Measurements from ENCODE around the gene PASK.

PASK gene

DNA sequence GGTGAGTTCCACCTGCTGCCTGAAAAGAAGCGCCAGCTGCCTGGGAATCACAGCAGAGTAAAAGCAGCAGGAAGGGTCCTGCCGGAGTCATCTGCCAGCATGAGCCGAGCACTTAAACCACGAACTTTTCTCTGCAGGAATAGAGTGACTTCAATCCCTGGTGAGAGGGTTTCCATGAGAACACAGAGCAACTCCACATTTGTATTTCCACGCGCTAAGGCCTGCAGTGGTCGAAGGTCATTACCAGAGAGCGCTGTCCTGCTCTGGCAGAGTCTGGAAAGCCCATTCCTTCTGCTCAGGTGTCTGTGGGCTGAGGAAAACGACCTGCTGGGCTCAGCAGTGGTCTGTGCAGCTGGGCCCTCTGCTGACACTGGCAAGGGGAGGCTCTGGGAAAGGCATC, 6.7 kb downstream of the PASK start:
- Mint-ChIP-seq H3K27ac (no peak overlapping the region), H3K4me1 (ENCODE audit: low read depth) (peaks cover 6% of the 10 kb centered on the region), H3K4me3 (no peak overlapping the region), H3K36me3 (peaks cover 7% of the 10 kb centered on the region), H3K27me3 (no peaks in the 10 kb centered on the region), H3K9me3 (ENCODE audit: low read depth) (no peaks in the 10 kb centered on the region)

- H3K4me1 Mint-ChIP-seq (ENCODE audit: low read depth): peaks cover 5% of the 10 kb centered on the region
- H3K27ac Mint-ChIP-seq: no peak overlapping the region
These were observed 7.2 kb downstream of the PASK start for GRCh38 chr2:241142063-241142462.

GRCh38 chr2:241141214-241141770, 8.0 kb downstream of the PASK start:
- Mint-ChIP-seq H3K27ac (no peak overlapping the region), H3K36me3 (peaks cover 7% of the 10 kb centered on the region), H3K27me3 (no peaks in the 10 kb centered on the region), H3K9me3 (ENCODE audit: low read depth) (no peaks in the 10 kb centered on the region), H3K4me1 (ENCODE audit: low read depth) (peaks cover under 1% of the 10 kb centered on the region), H3K4me3 (no peak overlapping the region)

More at GRCh38 chr2:241142063-241142462, 7.2 kb downstream of the PASK start:
- H3K4me3 Mint-ChIP-seq: no peak overlapping the region
- H3K9me3 Mint-ChIP-seq (ENCODE audit: low read depth): no peaks in the 10 kb centered on the region
- no peaks in the 10 kb centered on the region for H3K27me3 Mint-ChIP-seq
- peaks cover 7% of the 10 kb centered on the region for H3K36me3 Mint-ChIP-seq

GRCh38 chr2:241140445-241140840, 8.8 kb downstream of the PASK start:
- no peak overlapping the region for H3K27ac Mint-ChIP-seq
- H3K27me3 Mint-ChIP-seq: no peaks in the 10 kb centered on the region
- H3K36me3 Mint-ChIP-seq: peaks cover 7% of the 10 kb centered on the region
- H3K4me1 Mint-ChIP-seq (ENCODE audit: low read depth): no peaks in the 10 kb centered on the region
- no peak overlapping the region for H3K4me3 Mint-ChIP-seq
- no peaks in the 10 kb centered on the region for H3K9me3 Mint-ChIP-seq (ENCODE audit: low read depth)

- Mint-ChIP-seq H3K27me3 (no peaks in the 10 kb centered on the region), H3K4me3 (no peak overlapping the region), H3K36me3 (peaks cover 7% of the 10 kb centered on the region), H3K27ac (no peak overlapping the region), H3K9me3 (ENCODE audit: low read depth) (no peaks in the 10 kb centered on the region), H3K4me1 (ENCODE audit: low read depth) (no peaks in the 10 kb centered on the region)
These were observed 9.5 kb downstream of the PASK start for GRCh38 chr2:241139531-241140444.

GRCh38 chr2:241138471-241138870, 10.8 kb downstream of the PASK start:
- peaks cover 7% of the 10 kb centered on the region for H3K36me3 Mint-ChIP-seq

GRCh38 chr2:241137276-241138190, 11.7 kb downstream of the PASK start:
- H3K4me3 Mint-ChIP-seq: no peak overlapping the region
- peaks cover under 1% of the 10 kb centered on the region for H3K4me1 Mint-ChIP-seq (ENCODE audit: low read depth)
- H3K27ac Mint-ChIP-seq: no peak overlapping the region
- no peaks in the 10 kb centered on the region for H3K9me3 Mint-ChIP-seq (ENCODE audit: low read depth)
- no peaks in the 10 kb centered on the region for H3K27me3 Mint-ChIP-seq
- H3K36me3 Mint-ChIP-seq: peaks cover 11% of the 10 kb centered on the region

More at GRCh38 chr2:241138471-241138870, 10.8 kb downstream of the PASK start:
- Mint-ChIP-seq H3K27ac (no peak overlapping the region), H3K27me3 (no peaks in the 10 kb centered on the region), H3K4me1 (ENCODE audit: low read depth) (no peaks in the 10 kb centered on the region), H3K9me3 (ENCODE audit: low read depth) (no peaks in the 10 kb centered on the region), H3K4me3 (no peak overlapping the region)

DNA sequence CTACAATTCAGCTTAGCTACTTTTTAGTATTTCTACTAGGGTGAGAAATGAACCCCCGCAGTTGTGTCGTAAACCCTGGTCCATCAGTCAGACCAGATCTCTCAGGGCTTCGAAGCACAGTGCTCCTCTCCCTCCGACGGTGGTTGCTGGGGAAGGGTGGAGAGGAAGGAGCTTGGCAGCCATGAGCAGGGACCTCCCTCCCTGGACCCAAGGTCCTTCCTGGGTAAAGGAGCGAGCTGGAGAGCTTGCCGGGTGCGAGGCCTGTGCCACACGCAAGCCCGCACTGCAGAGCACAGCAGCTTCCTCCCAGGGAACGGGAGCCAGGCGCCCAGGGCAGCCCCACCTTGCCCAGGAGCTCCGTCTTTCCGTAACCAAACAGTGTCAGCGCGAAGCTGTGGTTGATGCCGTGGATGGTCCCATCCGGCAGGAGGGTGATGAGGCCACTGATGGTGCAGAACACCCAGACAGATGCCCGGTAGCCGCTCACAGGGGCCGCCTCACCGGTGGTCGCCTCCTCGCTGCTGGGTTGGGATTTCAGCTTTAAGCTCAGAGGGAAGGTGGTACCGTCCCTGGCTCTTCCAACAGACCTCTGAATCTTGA, 12.5 kb downstream of the PASK start:
- H3K27ac Mint-ChIP-seq: no peak overlapping the region
- H3K27me3 Mint-ChIP-seq: no peaks in the 10 kb centered on the region
- peaks cover 12% of the 10 kb centered on the region for H3K36me3 Mint-ChIP-seq
- peaks cover 1% of the 10 kb centered on the region for H3K4me1 Mint-ChIP-seq (ENCODE audit: low read depth)
- H3K4me3 Mint-ChIP-seq: no peak overlapping the region
- no peaks in the 10 kb centered on the region for H3K9me3 Mint-ChIP-seq (ENCODE audit: low read depth)

DNA sequence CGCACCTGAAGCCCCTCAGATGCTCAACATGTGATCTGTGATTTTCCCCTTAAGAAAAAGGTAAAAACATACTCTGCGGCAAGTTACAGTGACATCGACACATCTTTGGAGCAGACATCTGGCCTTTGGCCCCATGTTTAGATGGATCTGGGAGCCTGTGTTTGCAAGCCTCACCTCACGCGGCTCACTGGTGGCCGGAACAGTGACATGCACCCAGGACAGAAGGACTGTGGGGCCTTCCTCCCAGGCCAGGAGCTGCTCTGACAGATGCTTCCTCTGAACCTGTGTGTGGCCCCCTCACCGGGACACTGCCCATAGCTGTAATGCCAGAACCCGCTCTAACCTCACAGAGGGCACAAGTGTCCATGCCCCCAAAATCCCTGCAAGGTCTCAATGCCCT, 13.1 kb downstream of the PASK start:
- Mint-ChIP-seq H3K27me3 (no peaks in the 10 kb centered on the region), H3K4me1 (ENCODE audit: low read depth) (peaks cover 1% of the 10 kb centered on the region), H3K9me3 (ENCODE audit: low read depth) (no peaks in the 10 kb centered on the region), H3K27ac (no peak overlapping the region), H3K4me3 (no peak overlapping the region), H3K36me3 (peaks cover 9% of the 10 kb centered on the region)

GRCh38 chr2:241135737-241136136, 13.5 kb downstream of the PASK start:
- Mint-ChIP-seq H3K36me3 (peaks cover 10% of the 10 kb centered on the region), H3K4me3 (no peak overlapping the region)

GRCh38 chr2:241134711-241135110, 14.6 kb downstream of the PASK start:
- Mint-ChIP-seq H3K36me3 (peaks cover 13% of the 10 kb centered on the region), H3K4me1 (ENCODE audit: low read depth) (peaks cover 1% of the 10 kb centered on the region), H3K27me3 (no peaks in the 10 kb centered on the region), H3K4me3 (no peak overlapping the region), H3K27ac (no peak overlapping the region), H3K9me3 (ENCODE audit: low read depth) (no peaks in the 10 kb centered on the region)

More at GRCh38 chr2:241135737-241136136, 13.5 kb downstream of the PASK start:
- Mint-ChIP-seq H3K27ac (no peak overlapping the region), H3K9me3 (ENCODE audit: low read depth) (no peaks in the 10 kb centered on the region), H3K4me1 (ENCODE audit: low read depth) (peaks cover 1% of the 10 kb centered on the region), H3K27me3 (no peaks in the 10 kb centered on the region)

GRCh38 chr2:241133436-241133820, 15.8 kb downstream of the PASK start:
- Mint-ChIP-seq H3K4me1 (ENCODE audit: low read depth) (peaks cover 1% of the 10 kb centered on the region), H3K27me3 (no peaks in the 10 kb centered on the region), H3K36me3 (peaks cover 13% of the 10 kb centered on the region), H3K4me3 (no peak overlapping the region), H3K9me3 (ENCODE audit: low read depth) (no peaks in the 10 kb centered on the region), H3K27ac (no peak overlapping the region)

- H3K36me3 Mint-ChIP-seq: peaks cover 12% of the 10 kb centered on the region
- H3K9me3 Mint-ChIP-seq (ENCODE audit: low read depth): no peaks in the 10 kb centered on the region
- no peak overlapping the region for H3K27ac Mint-ChIP-seq
- no peaks in the 10 kb centered on the region for H3K27me3 Mint-ChIP-seq
- H3K4me1 Mint-ChIP-seq (ENCODE audit: low read depth): peaks cover 7% of the 10 kb centered on the region
- no peak overlapping the region for H3K4me3 Mint-ChIP-seq
These were observed 16.5 kb downstream of the PASK start for GRCh38 chr2:241132538-241133435.

DNA sequence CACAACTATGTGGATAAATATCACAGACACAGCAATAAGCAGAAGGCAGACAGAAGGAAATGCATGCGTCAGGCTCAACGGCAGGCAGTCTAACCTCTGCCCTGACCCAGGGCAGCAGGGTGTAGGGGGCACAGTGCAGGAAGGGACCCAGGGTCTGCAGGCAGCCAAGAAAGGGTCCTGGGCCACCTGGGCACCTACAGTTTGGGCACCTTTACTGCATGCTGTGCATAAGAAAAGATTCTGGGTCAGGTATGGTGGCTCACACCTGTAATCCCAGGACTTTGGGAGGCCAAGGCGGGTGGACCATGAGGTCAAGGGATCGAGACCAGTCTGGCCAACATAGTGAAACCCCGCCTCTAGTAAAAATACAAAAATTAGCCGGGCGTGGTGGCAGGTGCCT, 17.7 kb downstream of the PASK start:
- no peaks in the 10 kb centered on the region for H3K27me3 Mint-ChIP-seq
- H3K27ac Mint-ChIP-seq: no peak overlapping the region
- H3K4me1 Mint-ChIP-seq (ENCODE audit: low read depth): peaks cover 13% of the 10 kb centered on the region
- H3K4me3 Mint-ChIP-seq: no peak overlapping the region
- peaks cover 11% of the 10 kb centered on the region for H3K36me3 Mint-ChIP-seq
- H3K9me3 Mint-ChIP-seq (ENCODE audit: low read depth): no peaks in the 10 kb centered on the region

Measured in activated naive CD8-positive, alpha-beta T cell (primary cell).